GM12872 (cell line): ENCODE results near the gene DDX43.

Experiments
- TF ChIP-seq, protein P1 (sequence below): IDR thresholded peaks from 3 replicates; pipeline ENCODE4 v1.5.1; 2011; ENCODE audit warnings: low read depth, mild to moderate bottlenecking, low read length, moderate library complexity; ENCODE audit not compliant: insufficient read depth

The DDX43 gene

DNA sequence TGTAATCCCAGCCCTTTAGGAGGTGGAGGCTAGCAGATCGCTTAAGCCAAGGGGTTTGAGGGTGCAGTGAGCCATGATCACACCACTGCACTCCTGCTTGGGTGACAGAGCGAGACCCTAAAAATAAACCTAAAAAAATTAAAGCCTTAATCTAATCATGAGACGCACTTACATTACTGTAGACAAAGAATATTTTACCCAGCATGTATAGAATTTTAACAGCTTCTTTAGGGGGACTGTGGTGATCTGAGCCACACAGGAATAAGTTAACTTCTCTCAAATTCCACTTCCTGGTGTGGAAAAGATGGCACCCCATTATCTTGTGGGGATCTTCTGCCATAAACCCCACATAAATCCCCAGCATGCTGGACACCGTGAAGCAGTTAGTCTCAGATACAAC lies 22.6 kb upstream of the DDX43 start:
- TF ChIP-seq, protein P1, sequence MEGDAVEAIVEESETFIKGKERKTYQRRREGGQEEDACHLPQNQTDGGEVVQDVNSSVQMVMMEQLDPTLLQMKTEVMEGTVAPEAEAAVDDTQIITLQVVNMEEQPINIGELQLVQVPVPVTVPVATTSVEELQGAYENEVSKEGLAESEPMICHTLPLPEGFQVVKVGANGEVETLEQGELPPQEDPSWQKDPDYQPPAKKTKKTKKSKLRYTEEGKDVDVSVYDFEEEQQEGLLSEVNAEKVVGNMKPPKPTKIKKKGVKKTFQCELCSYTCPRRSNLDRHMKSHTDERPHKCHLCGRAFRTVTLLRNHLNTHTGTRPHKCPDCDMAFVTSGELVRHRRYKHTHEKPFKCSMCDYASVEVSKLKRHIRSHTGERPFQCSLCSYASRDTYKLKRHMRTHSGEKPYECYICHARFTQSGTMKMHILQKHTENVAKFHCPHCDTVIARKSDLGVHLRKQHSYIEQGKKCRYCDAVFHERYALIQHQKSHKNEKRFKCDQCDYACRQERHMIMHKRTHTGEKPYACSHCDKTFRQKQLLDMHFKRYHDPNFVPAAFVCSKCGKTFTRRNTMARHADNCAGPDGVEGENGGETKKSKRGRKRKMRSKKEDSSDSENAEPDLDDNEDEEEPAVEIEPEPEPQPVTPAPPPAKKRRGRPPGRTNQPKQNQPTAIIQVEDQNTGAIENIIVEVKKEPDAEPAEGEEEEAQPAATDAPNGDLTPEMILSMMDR, result no peak

DNA sequence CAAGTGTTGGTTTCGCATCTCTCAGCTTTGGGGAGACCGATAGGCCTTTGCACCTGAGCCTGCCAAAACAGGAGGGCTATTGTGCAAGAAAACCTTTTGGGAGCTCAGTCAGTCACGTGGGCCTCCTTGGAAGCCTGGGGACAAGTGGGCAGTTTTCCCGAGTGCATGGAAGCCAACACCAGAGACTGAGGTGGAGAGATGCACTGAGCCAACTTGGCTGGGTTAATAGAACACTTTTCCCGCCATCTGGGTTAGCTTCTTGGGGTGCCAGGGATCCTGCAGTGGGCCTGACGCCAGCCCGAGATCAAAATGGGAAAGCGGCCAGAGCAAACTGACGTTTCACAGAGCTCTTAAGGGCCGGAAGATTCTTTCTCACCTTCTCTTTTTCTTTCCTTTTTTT lies 22.1 kb upstream of the DDX43 start:
- TF ChIP-seq, protein P1, result no peak

DNA sequence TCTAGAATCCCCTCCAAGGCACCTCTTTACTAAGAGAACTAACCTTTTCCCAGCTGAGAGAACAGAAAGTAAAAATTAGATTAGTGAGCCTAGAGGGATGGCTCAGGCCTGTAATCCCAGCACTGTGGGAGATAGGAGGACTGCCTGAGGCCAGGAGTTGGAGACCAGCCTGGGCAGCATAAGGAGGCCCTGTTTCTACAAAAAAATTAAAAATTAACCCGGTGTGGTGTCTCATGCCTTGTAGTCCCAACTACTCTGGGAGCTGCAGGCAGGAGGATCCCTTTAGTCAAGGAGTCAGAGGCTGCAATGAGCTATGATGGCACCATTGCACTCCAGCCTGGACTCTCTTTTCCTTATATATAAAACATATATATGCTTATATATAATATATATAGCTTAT lies 19.4 kb upstream of the DDX43 start:
- TF ChIP-seq, protein P1, result no peak

DNA sequence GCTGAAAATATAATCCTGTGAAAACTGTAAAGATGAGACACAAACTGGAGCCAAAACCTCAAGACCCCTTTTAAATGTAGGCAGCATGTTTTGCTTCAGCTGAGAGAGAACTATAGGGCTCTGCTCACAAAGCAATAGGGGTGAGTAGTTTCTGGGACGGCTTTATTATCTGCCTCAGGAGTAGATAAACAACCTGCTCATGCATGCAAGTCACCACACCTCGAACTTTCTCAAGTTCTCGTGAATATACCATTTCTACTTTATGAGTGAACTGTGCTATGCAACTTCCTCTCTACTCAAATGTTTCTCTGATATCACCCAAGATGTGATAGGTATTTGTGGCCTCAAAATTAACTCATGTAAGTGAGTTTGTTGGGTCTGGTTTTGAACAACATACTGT lies 17.4 kb upstream of the DDX43 start:
- TF ChIP-seq, protein P1, result no peak

DNA sequence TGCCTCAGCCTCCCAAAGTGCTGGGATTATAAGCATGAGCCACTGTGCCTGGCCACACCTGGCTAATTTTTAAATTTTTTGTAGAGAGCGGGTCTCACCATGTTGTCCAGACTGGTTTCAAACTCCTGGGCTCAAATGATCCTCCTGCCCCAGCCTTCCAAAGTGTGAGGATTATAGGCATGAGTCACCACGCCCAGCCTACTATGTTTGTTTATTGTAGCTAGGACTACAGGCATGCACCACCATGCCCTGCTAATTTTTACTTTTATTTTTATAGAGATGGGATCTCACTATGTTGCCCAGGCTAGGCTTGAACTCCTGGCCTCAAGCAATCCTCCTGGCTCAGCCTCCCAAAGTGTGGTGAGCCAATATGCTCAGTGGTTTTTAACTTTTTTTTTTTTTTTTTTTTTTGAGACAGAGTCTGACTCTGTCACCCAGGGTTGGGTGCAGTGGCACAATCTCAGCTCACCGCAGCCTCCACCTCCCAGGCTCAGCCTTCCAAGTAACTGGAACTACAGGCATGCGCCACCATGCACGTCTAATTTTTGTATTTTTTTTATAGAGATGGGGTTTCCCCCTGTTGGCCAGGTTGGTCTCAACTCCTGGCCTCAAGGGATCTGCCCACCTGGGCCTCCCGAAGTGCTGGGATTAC lies 12.0 kb upstream of the DDX43 start:
- TF ChIP-seq, protein P1, result no peak

DNA sequence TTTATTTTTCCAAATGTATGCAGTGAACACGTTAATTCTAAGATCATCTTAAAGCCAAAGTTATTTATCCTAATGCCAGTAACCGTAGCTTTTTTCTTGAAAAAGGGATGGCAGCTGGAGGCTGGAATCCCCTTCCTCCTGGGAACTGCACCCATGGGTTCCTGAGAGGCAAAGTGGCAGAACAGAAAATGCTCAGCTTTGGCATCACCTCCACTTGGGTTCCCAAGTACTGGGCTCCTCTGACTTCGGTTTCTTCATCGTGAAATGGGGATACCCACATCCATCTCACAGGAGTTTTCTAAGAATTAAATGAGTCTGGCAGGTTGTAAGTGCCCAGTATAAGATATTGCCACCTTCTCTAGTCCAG lies 6.2 kb upstream of the DDX43 start:
- TF ChIP-seq, protein P1, result no peak

DNA sequence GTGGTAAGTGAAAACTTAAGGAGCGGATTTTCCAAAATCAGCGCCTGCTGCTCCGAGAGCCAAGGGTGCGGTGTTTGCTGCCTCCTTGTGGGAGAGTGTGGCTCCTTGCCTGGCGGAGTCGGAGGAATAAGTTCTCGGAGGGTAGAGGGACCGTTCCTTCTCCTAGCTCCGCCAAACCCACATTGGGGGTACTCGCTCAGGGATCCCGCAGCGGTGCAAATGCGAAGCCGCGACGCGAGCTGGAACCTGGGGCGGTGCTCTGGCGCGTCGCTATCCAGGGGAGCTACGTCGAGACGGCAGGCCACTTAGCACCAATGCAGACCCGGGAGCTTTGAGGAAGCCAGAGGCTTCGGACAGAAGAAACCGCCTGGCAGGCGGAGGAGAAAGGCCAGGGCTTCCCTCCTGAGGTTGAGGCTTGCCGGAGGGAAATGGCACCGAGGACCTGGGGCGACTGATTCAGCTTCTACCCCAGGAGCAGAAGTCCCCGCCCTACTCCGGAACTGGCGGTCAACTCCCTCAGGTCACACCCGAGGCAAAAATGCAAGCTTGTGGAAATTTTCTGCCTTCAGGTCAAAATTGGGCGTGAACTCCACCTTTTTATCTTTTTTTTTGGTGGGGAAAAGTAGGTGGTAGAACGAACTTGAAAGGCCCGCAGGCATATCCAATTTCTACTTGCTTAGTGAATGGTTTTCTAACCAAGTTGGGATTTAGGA lies 5.7 kb upstream of the DDX43 start:
- TF ChIP-seq, protein P1, result peak; percentile 71
